HG02623 (cell line): ENCODE results near the gene TNIP1.

Experiments
- ATAC-seq: cut with Tn5 transposase; IDR thresholded peaks from one replicate; pipeline ENCODE4 v1.9.1; 2021; ENCODE audit warnings: moderate library complexity; ENCODE audit not compliant: unreplicated experiment

TNIP1 gene

GRCh38 chr5:151025250-151025606 is 55.6 kb downstream of the TNIP1 start:
- no peak for ATAC-seq

- ATAC-seq = no peak
Measured at GRCh38 chr5:151024440-151025249, 56.2 kb downstream of the TNIP1 start.

DNA sequence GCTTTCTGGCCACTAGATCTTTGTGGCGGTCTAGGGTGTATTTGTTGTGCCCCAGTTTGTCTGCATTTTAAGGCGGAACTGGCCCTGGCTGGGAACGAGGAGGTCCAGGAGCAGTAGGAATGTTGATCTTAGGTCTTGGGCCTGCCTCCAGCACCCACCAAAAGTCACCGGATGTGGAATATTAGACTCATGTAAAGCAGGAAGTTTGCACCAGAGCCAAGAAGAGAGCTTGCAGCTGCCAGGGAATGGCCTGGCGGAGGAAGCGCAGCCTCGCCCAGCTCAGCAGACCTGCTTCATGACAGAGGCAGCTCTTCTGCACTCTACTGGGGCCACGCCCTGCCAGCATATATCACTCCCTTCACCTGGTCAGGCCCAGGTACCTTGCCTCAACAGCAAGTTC is 57.2 kb downstream of the TNIP1 start:
- ATAC-seq = no peak

DNA sequence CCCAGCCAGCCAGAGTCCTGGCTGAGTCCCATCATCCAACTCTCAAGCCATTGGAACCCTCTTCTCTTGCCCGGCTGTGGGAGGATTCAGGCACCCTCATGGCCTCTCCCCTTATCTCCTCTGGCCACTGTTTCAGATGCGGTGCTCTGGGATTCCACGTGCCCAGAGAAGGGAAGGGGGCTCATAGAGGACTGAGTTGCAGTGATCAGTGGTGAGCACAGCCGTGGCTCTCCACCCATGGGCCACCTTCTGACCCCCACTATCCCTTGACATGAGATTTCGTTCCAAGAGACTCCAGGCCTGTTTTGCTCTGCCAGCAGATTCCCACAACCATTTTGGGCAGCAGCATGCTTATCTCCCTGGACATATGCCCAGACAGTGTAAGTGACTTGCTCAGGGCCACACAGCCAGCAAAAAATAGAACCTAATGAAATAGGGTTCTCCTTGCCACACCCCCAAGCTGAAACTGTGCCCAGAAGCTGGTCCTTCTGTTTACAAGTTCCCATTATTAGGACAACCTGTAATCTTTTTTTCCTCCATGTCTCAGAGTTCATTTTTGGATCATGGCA is 57.7 kb downstream of the TNIP1 start:
- ATAC-seq = no peak

- no peak for ATAC-seq
Measured at GRCh38 chr5:151022511-151023018, 58.3 kb downstream of the TNIP1 start.

DNA sequence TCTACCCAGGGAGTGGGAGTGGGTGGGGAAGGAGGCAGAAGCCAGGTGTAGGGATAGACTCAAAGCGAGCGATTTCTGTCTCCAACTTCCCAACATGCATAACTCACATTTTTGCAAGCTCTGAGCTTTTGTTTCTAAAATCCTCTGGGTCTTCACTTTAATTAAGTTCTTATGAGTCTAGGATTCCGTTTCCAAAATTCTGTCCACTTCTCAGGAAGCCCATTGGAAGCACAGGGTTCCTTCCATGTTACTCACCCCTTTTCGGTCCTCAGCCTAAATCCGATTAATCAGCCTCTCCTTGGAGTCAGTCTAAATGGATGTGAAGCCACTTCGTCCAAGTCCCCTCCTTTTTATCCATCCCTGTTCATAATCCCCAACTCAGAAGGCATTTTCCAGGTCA is 59.1 kb downstream of the TNIP1 start:
- ATAC-seq = no peak

GRCh38 chr5:151020304-151021110 is 60.3 kb downstream of the TNIP1 start, which contains the start of gene GPX3:
Gene GPX3 (plus strand): TSS chr5:151020591. CDS start chr5:151020655, 64 bp downstream.
- ATAC-seq = peak; percentile 65

DNA sequence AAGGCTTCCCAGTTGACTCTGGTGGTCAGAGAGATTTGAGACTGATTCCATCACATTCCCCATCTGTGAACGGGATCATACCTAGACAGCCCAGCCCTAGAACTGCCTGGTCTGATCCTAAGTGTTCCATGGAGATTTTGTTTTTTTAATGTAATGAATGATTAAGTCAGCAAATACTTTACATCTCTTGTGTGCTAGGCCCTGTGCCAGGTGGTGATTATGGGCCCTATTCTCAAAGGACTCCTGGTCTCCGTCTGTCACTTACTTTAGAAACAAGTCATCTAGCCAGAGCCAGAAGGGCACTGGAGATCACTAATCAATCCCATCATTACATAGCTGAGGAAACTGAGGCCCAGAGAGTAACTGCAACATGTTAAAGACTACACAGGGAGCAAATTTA is 61.5 kb downstream of the TNIP1 start:
- ATAC-seq = no peak

DNA sequence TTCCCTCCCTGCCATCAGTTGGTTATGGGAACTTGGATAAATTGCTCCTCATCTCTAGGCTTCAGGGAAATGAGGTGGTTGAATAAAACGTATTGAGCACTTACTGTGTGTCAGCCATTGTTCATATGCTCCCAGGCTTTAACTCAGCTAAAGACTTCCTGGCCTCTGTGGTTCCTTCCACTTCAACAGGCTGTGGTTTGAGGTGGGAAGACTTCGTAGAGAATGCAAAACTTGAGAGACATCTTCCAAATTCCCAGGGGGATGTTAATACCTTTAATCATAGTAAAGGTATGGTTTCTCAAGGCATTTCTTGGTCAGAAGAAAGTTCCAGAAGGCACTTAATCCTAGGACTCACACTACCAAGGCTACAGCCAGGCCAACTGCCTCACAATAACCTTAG is 62.0 kb downstream of the TNIP1 start:
- ATAC-seq = no peak

DNA sequence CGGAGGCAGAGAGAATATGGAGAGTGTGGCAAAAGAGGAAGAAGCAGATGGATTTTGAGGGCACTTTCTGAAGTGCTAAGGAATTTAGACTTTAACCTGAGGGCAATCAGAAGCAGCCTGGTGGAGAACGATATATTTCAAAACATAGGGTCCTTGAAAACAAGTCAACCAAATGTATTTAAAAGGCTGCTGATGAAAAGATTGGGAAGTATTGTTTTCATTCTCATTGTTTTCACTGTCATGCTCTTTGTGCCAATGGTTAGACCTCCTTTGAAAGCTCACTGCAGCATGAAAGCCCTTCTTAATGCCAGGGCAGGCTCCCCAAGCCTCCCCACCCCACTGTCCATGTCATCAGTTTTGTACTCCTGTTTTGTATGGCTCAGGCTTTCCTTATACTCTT is 62.9 kb downstream of the TNIP1 start:
- ATAC-seq = no peak

DNA sequence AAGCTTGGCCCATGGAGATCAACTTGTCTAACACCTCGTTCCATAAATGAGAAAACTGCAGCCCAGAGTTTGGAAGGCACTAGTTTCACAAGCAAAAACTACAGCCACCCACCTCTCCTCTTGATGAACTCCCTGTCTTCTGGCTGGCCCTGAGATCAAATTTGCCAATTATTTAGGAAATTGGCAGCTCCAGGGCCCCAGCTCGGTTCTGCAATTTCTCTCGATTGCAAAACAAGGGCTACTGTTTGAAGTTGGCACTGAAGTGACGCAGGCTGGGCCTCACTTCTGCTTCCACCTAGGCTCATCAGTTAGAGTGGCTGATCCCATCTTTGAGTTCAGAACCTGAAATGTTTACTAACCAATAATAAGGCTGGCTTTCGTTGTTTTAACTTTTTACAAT is 64.1 kb downstream of the TNIP1 start:
- ATAC-seq = no peak

DNA sequence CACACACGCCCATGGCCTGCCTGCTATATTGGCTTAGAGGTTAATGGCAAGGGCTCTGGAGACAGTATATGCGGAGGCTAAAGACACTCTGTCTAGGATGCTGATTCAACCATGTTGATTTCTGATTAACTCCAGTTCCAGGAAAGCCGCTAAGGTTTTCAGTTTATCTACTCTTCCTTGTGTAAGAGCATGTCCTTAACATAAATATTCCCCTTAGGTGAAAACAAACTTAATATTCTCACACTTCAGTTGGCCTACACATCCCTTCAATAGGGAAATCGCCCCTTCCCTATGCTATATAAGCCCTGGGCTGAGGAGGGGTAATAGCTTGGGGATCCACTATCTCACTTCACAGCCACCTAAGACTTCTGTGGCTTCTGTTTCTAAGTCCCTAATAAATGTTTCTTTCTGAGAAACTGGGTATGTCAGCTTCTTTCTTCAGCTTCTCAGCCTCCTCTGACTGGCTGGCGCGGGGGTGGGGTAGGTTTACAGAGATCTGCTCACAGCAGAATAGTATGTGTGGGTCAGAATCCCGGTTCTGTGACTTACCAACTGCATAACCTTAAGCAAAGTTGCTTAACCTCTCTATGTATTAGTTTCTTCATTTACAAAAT is 64.8 kb downstream of the TNIP1 start:
- ATAC-seq = no peak

GRCh38 chr5:151014680-151015343 is 66.0 kb downstream of the TNIP1 start:
- ATAC-seq = no peak

- no peak for ATAC-seq
Measured at GRCh38 chr5:151012862-151013261, 68.0 kb downstream of the TNIP1 start.

DNA sequence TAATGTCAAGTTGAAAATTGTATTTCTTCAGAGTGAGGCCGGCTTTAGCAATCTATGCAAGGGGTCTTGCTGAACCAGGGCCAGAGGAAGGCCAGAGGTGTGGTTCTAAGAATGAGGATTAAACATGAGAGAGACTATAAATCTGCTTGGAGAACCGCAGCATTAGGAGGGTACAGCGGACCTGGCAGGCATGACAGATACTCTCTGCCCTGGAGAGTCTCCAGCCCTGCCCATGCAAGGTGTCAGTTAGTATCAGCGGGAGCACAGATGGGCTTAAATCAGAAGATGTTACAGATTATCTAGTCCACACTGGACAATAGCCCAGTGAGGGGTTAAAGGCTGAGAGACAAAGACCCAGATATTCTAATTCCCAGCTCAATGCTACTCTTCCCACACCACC is 71.9 kb downstream of the TNIP1 start:
- no peak for ATAC-seq

DNA sequence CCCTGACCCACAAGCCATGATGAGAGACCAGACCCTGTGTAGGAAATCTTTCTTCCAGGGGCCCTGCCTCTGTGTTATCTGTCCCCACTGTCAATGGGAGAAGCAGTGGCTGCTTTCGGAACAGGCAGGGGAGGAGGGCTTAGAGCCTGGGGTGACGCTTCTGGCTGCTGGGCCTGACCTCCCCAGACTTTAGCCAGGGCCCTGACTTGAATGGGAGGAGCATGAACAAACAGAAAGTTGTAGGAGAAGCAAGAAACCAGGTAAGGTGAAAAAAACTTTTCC is 72.7 kb downstream of the TNIP1 start:
- no peak for ATAC-seq

- ATAC-seq = no peak
Measured at GRCh38 chr5:151007430-151008209, 73.2 kb downstream of the TNIP1 start.

DNA sequence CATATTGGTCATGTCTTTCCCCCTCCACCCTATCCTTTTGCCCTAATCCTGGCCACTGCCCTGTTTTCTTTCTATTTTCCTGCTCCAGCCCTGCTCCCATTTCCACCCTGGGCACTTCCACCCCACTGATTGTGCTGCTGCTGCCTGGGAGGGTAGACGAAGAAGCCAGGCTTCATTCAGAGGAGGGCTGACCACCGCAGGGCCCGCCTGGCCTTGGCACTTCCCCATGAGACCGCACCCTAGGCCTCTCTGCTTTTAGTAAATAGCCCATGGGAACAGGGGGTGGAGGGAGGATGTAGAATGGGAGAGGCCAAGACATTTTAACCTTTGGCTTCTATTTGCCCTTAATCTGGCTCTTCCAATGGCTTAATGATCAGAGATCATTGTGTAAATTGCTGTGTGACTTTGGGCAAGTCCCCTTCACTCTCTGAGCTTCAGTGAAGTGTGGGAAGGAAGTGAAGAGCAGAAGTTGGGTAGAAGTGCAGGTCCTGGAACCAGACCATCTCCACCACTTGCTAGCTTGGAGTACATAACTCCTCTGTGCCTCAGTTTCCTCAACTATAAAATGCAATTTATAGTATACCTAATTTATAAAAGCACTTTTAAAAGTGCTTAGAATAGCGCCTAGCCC is 74.0 kb downstream of the TNIP1 start:
- no peak for ATAC-seq

DNA sequence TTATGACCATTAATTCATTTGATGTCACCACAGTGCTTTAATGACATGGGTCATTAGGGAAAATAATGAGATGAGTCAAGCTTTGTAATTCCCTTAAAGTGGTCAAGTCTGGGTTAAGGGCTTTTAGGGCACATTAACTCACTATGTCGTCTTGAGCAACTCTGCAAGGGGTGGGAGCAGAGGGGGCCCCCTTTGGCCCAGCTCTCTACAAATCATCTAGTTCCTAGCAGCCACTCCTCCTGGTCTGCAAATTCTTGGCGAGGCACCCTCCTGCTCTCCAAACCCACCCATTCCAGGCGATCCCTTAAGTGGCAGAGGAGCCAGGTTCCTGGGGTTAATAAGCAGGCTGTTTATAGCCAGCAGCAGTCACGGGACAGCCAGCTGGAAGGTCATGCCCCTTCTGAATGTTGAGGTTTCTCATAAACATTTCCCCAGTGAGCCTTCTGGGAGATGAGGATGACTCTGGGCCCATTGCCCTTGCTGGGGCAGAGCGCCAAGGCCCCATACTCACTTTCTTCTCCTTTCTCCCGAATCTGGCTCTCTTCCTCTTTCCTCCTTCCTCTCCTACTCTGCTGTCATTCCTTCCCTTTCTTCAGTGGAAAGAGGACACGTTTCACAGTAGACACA is 74.8 kb downstream of the TNIP1 start:
- ATAC-seq = no peak
